HepG2 (cell line): Measurements from ENCODE around the gene ZNF274. TPM values are rescaled to one million over a fixed set of nuclear protein-coding genes. Genes with fewer than 3 reads are reported as not detected.

ENCODE experiments used
- ATAC-seq: fragments of 200-7000 bp; cut with Tn5 transposase; 3 replicates; pipeline ENCODE4 v1.9.1; 2020; ENCODE audit warnings: mild to moderate bottlenecking, moderate library complexity
- BruUV-seq: library from RNA; stranded (reverse); fragments of 400-500 nt; replicated peaks from 2 replicates; lab custom pipeline; 2021; lab: Mats Ljungman, UMichigan
- CTCF ChIA-PET: fragments of 300-600 bp; formaldehyde crosslinking; extraction: SDS; loops from one replicate; lab custom pipeline; 2021; ENCODE audit warnings: low total read pairs, inconsistent platforms, low intra/inter-chr PET ratio; lab: Yijun Ruan, JAX
- POLR2A ChIA-PET: fragments of 350-600 bp; sonication (Branson Sonifier 250); formaldehyde crosslinking; loops from one replicate; lab custom pipeline; 2020; ENCODE audit warnings: antibody characterized with exemption, inconsistent platforms; lab: Yijun Ruan, JAX
- DNase-seq: peaks from one replicate; pipeline ENCODE4 v3.0.0-alpha.2; 2015; ENCODE audit warnings: low spot score
- FAIRE-seq: peaks from 3 replicates; lab custom pipeline; 2011; peaks lifted over from hg19 to GRCh38; lab: Jason Lieb, UNC
- H2AFZ ChIP-seq: one replicate; pipeline ENCODE4 v1.6.1; 2011; ENCODE audit warnings: low read length, inconsistent platforms
- H3K27ac ChIP-seq: fragments of 300-600 bp; 3 replicates; pipeline ENCODE4 v1.8.0; 2011; ENCODE audit warnings: mixed run types, mild to moderate bottlenecking, mixed read lengths, low read length, inconsistent platforms; ENCODE audit not compliant: insufficient read depth; ENCODE audit errors: extremely low read length
- H3K27me3 ChIP-seq, 2 experiments: fragments of 200-600 bp in 1 of 2; 2 replicates in 1 of 2; 3 replicates in 1 of 2; pipeline versions ENCODE4 v1.6.0 to v1.8.0; 2011; ENCODE audit warnings: low read length in 2 of 2, mild to moderate bottlenecking in 2 of 2, moderate library complexity in 2 of 2, inconsistent platforms in 1 of 2; ENCODE audit not compliant: insufficient read depth in 2 of 2, control insufficient read depth in 1 of 2
- H3K36me3 ChIP-seq, 2 experiments: fragments of 200-600 bp in 1 of 2; replicated peaks in 1 of 2; 2 replicates in 1 of 2; 3 replicates in 1 of 2; pipeline versions ENCODE4 v1.5.1 to v1.8.0; 2011; ENCODE audit warnings: low read length in 2 of 2, inconsistent platforms in 1 of 2; ENCODE audit not compliant: insufficient read depth in 2 of 2, control insufficient read depth in 1 of 2
- H3K4me1 ChIP-seq: 2 replicates; pipeline ENCODE4 v1.5.1; 2012; ENCODE audit warnings: low read length, inconsistent platforms; ENCODE audit not compliant: insufficient read depth
- H3K4me2 ChIP-seq: 2 replicates; pipeline ENCODE4 v1.6.0; 2011; ENCODE audit warnings: low read depth, low read length, inconsistent platforms
- H3K4me3 ChIP-seq, 3 experiments: fragments of 200-600 bp in 1 of 3; sonication (generic), shearing (Covaris generic) in 1 of 3; replicated peaks in 1 of 3; 2 replicates each; pipeline ENCODE4 v1.5.1; 2011 to 2016; ENCODE audit warnings: low read length in 3 of 3, inconsistent platforms in 2 of 3, low read depth in 2 of 3, mild to moderate bottlenecking in 2 of 3, control low read depth in 1 of 3, mixed read lengths in 1 of 3; ENCODE audit not compliant: insufficient read depth in 1 of 3
- H3K79me2 ChIP-seq: one replicate; pipeline ENCODE4 v1.6.1; 2011; ENCODE audit warnings: low read length, inconsistent platforms; ENCODE audit not compliant: insufficient read depth
- H3K9ac ChIP-seq: 2 replicates; pipeline ENCODE4 v1.6.0; 2011; ENCODE audit warnings: mild to moderate bottlenecking, low read depth, low read length, inconsistent platforms; ENCODE audit not compliant: insufficient read depth
- H3K9me3 ChIP-seq: 2 replicates; pipeline ENCODE4 v1.5.1; 2012; ENCODE audit warnings: mild to moderate bottlenecking, low read length
- H4K20me1 ChIP-seq: 2 replicates; pipeline ENCODE4 v1.6.0; 2011; ENCODE audit warnings: inconsistent platforms, mild to moderate bottlenecking, low read length, moderate library complexity; ENCODE audit not compliant: insufficient read depth
- ATF7 ChIP-seq, 2 experiments: fragments of 450-650 bp in 1 of 2; sonication (generic) in 1 of 2; formaldehyde crosslinking in 1 of 2; IDR thresholded peaks; 2 replicates each; pipeline versions ENCODE4 v1.4.0 to v1.6.1; 2016 to 2020; ENCODE audit warnings: antibody characterized with exemption in 1 of 2, mild to moderate bottlenecking in 1 of 2, missing genetic modification reagents in 1 of 2
- NFE2L1 ChIP-seq: sonication (generic); formaldehyde crosslinking; IDR thresholded peaks from 2 replicates; pipeline ENCODE4 v1.4.0; 2020; ENCODE audit warnings: missing genetic modification reagents, mild to moderate bottlenecking, borderline replicate concordance
- RBM39 ChIP-seq: fragments of 200-400 bp; formaldehyde crosslinking; IDR thresholded peaks from one replicate; pipeline ENCODE4 v1.6.1; 2018; ENCODE audit warnings: antibody characterized with exemption, mild to moderate bottlenecking, low read depth, low read length; ENCODE audit not compliant: poor library complexity, severe bottlenecking
- TBL1XR1 ChIP-seq: fragments of 150-350 bp; IDR thresholded peaks from 2 replicates; pipeline ENCODE4 v1.6.1; 2014; ENCODE audit warnings: borderline replicate concordance, low read length; ENCODE audit not compliant: partially characterized antibody
- ZIK1 ChIP-seq: sonication (generic); formaldehyde crosslinking; IDR thresholded peaks from 2 replicates; pipeline ENCODE4 v1.5.0; 2020; ENCODE audit warnings: mild to moderate bottlenecking, low read depth, missing genetic modification reagents, borderline replicate concordance
- ZNF614 ChIP-seq: IDR thresholded peaks from 2 replicates; pipeline ENCODE4 v1.6.1; 2018; ENCODE audit warnings: missing biosample characterization, missing genetic modification reagents, inconsistent platforms, borderline replicate concordance
- WGBS: methylation state at CpG from one replicate; pipeline ENCODE4 v1.1.6; 2017; ENCODE audit warnings: low lambda C conversion rate; 5-methylcytosine and 5-hydroxymethylcytosine counted together
- in situ Hi-C: cut with HindIII; loops from 2 replicates; pipeline ENCODE4 v1.10.0; 2017; ENCODE audit warnings: low pct_unique_long_range_greater_than_20kb; ENCODE audit not compliant: extremely low pct_ligation_motif_present
- intact Hi-C: fragments of 100-400 bp; cut with micrococcal nuclease; formaldehyde crosslinking; loops from one replicate; pipeline ENCODE4 v1.10.0; 2022; ENCODE audit not compliant: unreplicated experiment
- polyA plus RNA-seq, 8 experiments: library from polyadenylated mRNA; depleted of rRNA in 3 of 8; stranded (reverse) in 7 of 8; unstranded in 1 of 8; fragments of >200 nt; fragmentation: Illumina TruSeq in 4 of 8; extraction: Trizol in 4 of 8; gene quantifications; 2 replicates each; pipeline versions ENCODE4 v1.2.1 to v1.2.3, GENCODE V29; 2011 to 2016; ENCODE audit warnings: low read depth in 4 of 8, missing spikeins in 1 of 8, mixed read lengths in 1 of 8; ENCODE audit not compliant: insufficient read depth in 1 of 8
- total RNA-seq, 5 experiments: library from RNA; depleted of rRNA; stranded (reverse); fragments of >200 nt; fragmentation: Illumina TruSeq; extraction: Trizol; gene quantifications; 2 replicates each; pipeline ENCODE4 v1.2.3, GENCODE V29; 2016; ENCODE audit warnings: low read depth in 1 of 5
- TF ChIP-seq, protein P1 (sequence below): sonication (generic); formaldehyde crosslinking; IDR thresholded peaks from 2 replicates; pipeline ENCODE4 v1.4.0; 2020; ENCODE audit warnings: missing genetic modification reagents, mild to moderate bottlenecking, borderline replicate concordance
- TF ChIP-seq, protein P2 (sequence below), 2 experiments: fragments of 450-650 bp in 1 of 2; sonication (generic) in 1 of 2; formaldehyde crosslinking in 1 of 2; IDR thresholded peaks; 2 replicates each; pipeline versions ENCODE4 v1.6.1 to v1.8.0; 2016 to 2022; ENCODE audit warnings: antibody characterized with exemption in 1 of 2, mild to moderate bottlenecking in 1 of 2, missing genetic modification reagents in 1 of 2
- TF ChIP-seq, protein P3 (sequence below): sonication (generic); formaldehyde crosslinking; IDR thresholded peaks from 2 replicates; pipeline ENCODE4 v1.4.0; 2020; ENCODE audit warnings: mild to moderate bottlenecking, missing genetic modification reagents

The ZNF274 gene
- total and polyA plus RNA-seq, 2 of the 13 experiments (the other 11 are each of a cell fraction or from before 2014, with no cell fraction given), result 16.1 to 23.0 TPM

DNA sequence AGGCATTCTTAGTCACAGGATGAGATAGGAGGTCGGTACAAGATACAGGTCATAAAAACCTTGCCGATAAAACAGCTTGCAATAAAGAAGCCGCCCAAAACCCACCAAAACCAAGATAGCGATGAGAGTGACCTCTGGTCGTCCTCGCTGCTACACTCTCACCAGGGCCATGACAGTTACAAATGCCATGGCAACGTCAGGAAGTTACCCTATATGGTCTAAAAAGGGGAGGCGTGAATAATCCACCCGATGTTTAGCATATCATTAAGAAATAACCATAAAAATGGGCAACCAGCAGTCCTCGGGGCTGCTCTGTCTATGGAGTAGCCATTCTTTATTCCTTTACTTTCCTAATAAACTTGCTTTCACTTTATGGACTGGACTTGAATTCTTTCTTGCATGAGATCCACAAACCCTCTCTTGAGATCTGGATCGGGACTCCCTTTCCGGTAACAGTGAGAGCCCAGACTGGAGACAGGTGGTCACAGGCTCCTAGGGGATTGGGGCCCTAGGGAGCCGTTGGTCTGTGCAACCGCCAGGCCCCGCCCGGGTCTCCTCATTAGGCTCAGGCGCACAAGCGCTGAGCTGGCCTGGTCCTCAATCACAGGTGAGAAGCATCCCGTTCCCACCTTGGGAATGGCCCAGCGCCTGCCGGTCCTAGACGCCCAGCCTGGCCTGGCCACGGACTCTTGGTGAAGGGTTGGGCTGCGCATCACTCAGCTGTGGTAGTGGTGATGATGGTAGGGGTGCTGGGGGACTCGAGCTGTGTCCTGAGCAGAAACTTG lies 34.9 kb downstream of the ZNF274 start:
- Histone ChIP-seq H3K27ac (no peak overlapping the region), H3K9ac (no peak overlapping the region), H3K79me2 (no peaks in the 10 kb centered on the region), H2AFZ (no peak overlapping the region), H3K4me2 (no peak overlapping the region), H4K20me1 (no peaks in the 10 kb centered on the region), H3K4me3 (no peak overlapping the region), H3K9me3 (peaks cover 70% of the 10 kb centered on the region), H3K27me3 (no peaks in the 10 kb centered on the region), H3K36me3 (peaks cover 4 to 10% of the 10 kb centered on the region in 2 experiments; a peak in 4 of 5 replicates), H3K4me1 (no peaks in the 10 kb centered on the region)
- intact Hi-C loops, result no loop called here
- BruUV-seq, result no TSS peak
- no peak for ATAC-seq
- FAIRE-seq, result no peak
- ChIA-PET POLR2A (no interaction called here), CTCF (no interaction called here)
- in situ Hi-C loops, result no loop called here
- no peak for DNase-seq
- WGBS, result 75% methylated on average over 18 of the region's 25 CpGs
- TF ChIP-seq, protein P1, sequence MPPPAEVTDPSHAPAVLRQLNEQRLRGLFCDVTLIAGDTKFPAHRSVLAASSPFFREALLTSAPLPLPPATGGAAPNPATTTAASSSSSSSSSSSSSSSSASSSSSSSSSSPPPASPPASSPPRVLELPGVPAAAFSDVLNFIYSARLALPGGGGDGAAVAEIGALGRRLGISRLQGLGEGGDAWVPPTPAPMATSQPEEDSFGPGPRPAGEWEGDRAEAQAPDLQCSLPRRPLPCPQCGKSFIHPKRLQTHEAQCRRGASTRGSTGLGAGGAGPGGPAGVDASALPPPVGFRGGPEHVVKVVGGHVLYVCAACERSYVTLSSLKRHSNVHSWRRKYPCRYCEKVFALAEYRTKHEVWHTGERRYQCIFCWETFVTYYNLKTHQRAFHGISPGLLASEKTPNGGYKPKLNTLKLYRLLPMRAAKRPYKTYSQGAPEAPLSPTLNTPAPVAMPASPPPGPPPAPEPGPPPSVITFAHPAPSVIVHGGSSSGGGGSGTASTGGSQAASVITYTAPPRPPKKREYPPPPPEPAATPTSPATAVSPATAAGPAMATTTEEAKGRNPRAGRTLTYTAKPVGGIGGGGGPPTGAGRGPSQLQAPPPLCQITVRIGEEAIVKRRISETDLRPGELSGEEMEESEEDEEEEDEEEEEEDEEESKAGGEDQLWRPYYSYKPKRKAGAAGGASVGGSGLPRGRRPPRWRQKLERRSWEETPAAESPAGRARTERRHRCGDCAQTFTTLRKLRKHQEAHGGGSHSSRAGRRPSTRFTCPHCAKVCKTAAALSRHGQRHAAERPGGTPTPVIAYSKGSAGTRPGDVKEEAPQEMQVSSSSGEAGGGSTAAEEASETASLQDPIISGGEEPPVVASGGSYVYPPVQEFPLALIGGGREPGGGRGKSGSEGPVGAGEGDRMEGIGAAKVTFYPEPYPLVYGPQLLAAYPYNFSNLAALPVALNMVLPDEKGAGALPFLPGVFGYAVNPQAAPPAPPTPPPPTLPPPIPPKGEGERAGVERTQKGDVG (CRISPR knock-in tag), result no peak
- TF ChIP-seq ZIK1 (no peak), ATF7 (IDR thresholded peaks at IDR 0.05) (no peak), ATF7 (CRISPR knock-in tag; IDR thresholded peaks at IDR 0.05) (no peak), ZNF614 (CRISPR knock-in tag) (no peak), TBL1XR1 (no peak), NFE2L1 (CRISPR knock-in tag) (no peak), RBM39 (no peak)
- TF ChIP-seq, protein P2, sequence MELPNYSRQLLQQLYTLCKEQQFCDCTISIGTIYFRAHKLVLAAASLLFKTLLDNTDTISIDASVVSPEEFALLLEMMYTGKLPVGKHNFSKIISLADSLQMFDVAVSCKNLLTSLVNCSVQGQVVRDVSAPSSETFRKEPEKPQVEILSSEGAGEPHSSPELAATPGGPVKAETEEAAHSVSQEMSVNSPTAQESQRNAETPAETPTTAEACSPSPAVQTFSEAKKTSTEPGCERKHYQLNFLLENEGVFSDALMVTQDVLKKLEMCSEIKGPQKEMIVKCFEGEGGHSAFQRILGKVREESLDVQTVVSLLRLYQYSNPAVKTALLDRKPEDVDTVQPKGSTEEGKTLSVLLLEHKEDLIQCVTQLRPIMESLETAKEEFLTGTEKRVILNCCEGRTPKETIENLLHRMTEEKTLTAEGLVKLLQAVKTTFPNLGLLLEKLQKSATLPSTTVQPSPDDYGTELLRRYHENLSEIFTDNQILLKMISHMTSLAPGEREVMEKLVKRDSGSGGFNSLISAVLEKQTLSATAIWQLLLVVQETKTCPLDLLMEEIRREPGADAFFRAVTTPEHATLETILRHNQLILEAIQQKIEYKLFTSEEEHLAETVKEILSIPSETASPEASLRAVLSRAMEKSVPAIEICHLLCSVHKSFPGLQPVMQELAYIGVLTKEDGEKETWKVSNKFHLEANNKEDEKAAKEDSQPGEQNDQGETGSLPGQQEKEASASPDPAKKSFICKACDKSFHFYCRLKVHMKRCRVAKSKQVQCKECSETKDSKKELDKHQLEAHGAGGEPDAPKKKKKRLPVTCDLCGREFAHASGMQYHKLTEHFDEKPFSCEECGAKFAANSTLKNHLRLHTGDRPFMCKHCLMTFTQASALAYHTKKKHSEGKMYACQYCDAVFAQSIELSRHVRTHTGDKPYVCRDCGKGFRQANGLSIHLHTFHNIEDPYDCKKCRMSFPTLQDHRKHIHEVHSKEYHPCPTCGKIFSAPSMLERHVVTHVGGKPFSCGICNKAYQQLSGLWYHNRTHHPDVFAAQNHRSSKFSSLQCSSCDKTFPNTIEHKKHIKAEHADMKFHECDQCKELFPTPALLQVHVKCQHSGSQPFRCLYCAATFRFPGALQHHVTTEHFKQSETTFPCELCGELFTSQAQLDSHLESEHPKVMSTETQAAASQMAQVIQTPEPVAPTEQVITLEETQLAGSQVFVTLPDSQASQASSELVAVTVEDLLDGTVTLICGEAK (IDR thresholded peaks at IDR 0.05), result no peak
- TF ChIP-seq, protein P2 (CRISPR knock-in tag; IDR thresholded peaks at IDR 0.05), result no peak
- TF ChIP-seq, protein P3, sequence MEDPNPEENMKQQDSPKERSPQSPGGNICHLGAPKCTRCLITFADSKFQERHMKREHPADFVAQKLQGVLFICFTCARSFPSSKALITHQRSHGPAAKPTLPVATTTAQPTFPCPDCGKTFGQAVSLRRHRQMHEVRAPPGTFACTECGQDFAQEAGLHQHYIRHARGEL (CRISPR knock-in tag), result no peak
